M059J (cell line): ENCODE data around the gene POU1F1. TPM values are rescaled to one million over a fixed set of nuclear protein-coding genes. Genes with fewer than 3 reads are reported as not detected.
"Not testable (repeated sequence)": the region's sequence is repeated elsewhere in the genome, so short reads cannot be mapped to it uniquely, and the experiment has no call there.

Experiments
- DNase-seq: peaks from one replicate; pipeline ENCODE4 v3.0.0-alpha.2; 2012; ENCODE audit warnings: low read depth
- total RNA-seq: library from RNA; depleted of rRNA; stranded (reverse); fragments of >200 nt; shearing (Covaris generic); gene quantifications from 2 replicates; pipeline ENCODE4 v1.2.3, GENCODE V29; 2014; rRNA removed

The POU1F1 gene
- total RNA-seq, 1 experiment from 2014 or later = not detected

GRCh38 chr3:87260270-87260669, 16.1 kb downstream of the POU1F1 start:
- DNase-seq = peak; percentile 47

- DNase-seq = no peak
These were observed 26.4 kb downstream of the POU1F1 start for GRCh38 chr3:87250009-87250408.

GRCh38 chr3:87248831-87249230, 27.6 kb downstream of the POU1F1 start:
- DNase-seq = no peak

GRCh38 chr3:87248231-87248630, 28.2 kb downstream of the POU1F1 start:
- not testable (repeated sequence) for DNase-seq

GRCh38 chr3:87247430-87247773, 29.0 kb downstream of the POU1F1 start:
- DNase-seq = peak; percentile 10

GRCh38 chr3:87246662-87247429, 29.5 kb downstream of the POU1F1 start:
- peak; percentile 2 for DNase-seq

- peak; percentile 2 for DNase-seq
These were observed 40.3 kb downstream of the POU1F1 start for GRCh38 chr3:87236093-87236492.

- no peak for DNase-seq
These were observed 42.6 kb downstream of the POU1F1 start for GRCh38 chr3:87233805-87234204.

GRCh38 chr3:87229113-87229512, 47.3 kb downstream of the POU1F1 start:
- DNase-seq = no peak

- peak; percentile 40 for DNase-seq
These were observed 48.1 kb downstream of the POU1F1 start for GRCh38 chr3:87228316-87228715.

- no peak for DNase-seq
These were observed 48.6 kb downstream of the POU1F1 start for GRCh38 chr3:87227835-87228144.

GRCh38 chr3:87227104-87227834, 49.1 kb downstream of the POU1F1 start, which contains the start of gene CHMP2B:
CHMP2B (plus strand) TSS chr3:87227309; CDS start chr3:87227523, 214 bp downstream.
- DNase-seq = peak; percentile 83

GRCh38 chr3:87225659-87226058, 50.7 kb downstream of the POU1F1 start:
- no peak for DNase-seq

- no peak for DNase-seq
These were observed 56.8 kb downstream of the POU1F1 start for GRCh38 chr3:87219611-87220010.

GRCh38 chr3:87218560-87218959, 57.8 kb downstream of the POU1F1 start:
- DNase-seq = no peak

Other genes starting within 250 kb of the POU1F1 start
- gene CHMP2B, start 49.3 kb downstream of the POU1F1 start, total RNA-seq = 19.4 and 25.6 TPM in 2 replicates